ENCODE results near the gene RWDD4.
"Not testable (repeated sequence)": the region's sequence is repeated elsewhere in the genome, so short reads cannot be mapped to it uniquely, and the experiment has no call there.

RWDD4 gene

GRCh38 chr4:183636503-183636902, 22.5 kb downstream of the RWDD4 start:
- no peak for DNase-seq (ENCODE audit: low read depth, low spot score)

GRCh38 chr4:183635741-183636140, 23.2 kb downstream of the RWDD4 start:
- Histone ChIP-seq H3K27ac (ENCODE audit: low read length) (no peak overlapping the region), H3K27me3 (ENCODE audit: control insufficient read depth, insufficient read depth, low read length) (no peaks in the 10 kb centered on the region), H3K4me1 (ENCODE audit: control insufficient read depth, insufficient read depth, low read length) (peaks cover 1% of the 10 kb centered on the region; the same call in 1 of the 2 replicates), H3K9me3 (ENCODE audit: control insufficient read depth, insufficient read depth, low read length) (no peaks in the 10 kb centered on the region), H3K36me3 (ENCODE audit: control insufficient read depth, insufficient read depth, low read length) (no peaks in the 10 kb centered on the region), H3K4me3 (ENCODE audit: low read length) (no peak overlapping the region)
- no peak for DNase-seq (ENCODE audit: low read depth, low spot score)
- WGBS (ENCODE audit: insufficient coverage, insufficient read length), result 100% methylated on average over 2 of the region's 5 CpGs

More at GRCh38 chr4:183636503-183636902, 22.5 kb downstream of the RWDD4 start:
- no peak overlapping the region for H3K4me3 ChIP-seq (ENCODE audit: low read length)
- 100% methylated on average over 1 of the region's 8 CpGs for WGBS (ENCODE audit: insufficient coverage, insufficient read length)
- no peaks in the 10 kb centered on the region for H3K36me3 ChIP-seq (ENCODE audit: control insufficient read depth, insufficient read depth, low read length)
- no peaks in the 10 kb centered on the region for H3K27me3 ChIP-seq (ENCODE audit: control insufficient read depth, insufficient read depth, low read length)
- no peaks in the 10 kb centered on the region for H3K9me3 ChIP-seq (ENCODE audit: control insufficient read depth, insufficient read depth, low read length)
- no peak overlapping the region for H3K27ac ChIP-seq (ENCODE audit: low read length)
- H3K4me1 ChIP-seq (ENCODE audit: control insufficient read depth, insufficient read depth, low read length), result peaks cover 1% of the 10 kb centered on the region; the same call in 1 of the 2 replicates

- H3K4me1 ChIP-seq (ENCODE audit: control insufficient read depth, insufficient read depth, low read length), result peaks cover 1% of the 10 kb centered on the region; the same call in 1 of the 2 replicates
- peak; percentile 25 for DNase-seq (ENCODE audit: low read depth, low spot score)
- H3K36me3 ChIP-seq (ENCODE audit: control insufficient read depth, insufficient read depth, low read length), result no peaks in the 10 kb centered on the region
- no peaks in the 10 kb centered on the region for H3K27me3 ChIP-seq (ENCODE audit: control insufficient read depth, insufficient read depth, low read length)
- no peak overlapping the region for H3K27ac ChIP-seq (ENCODE audit: low read length)
- H3K9me3 ChIP-seq (ENCODE audit: control insufficient read depth, insufficient read depth, low read length), result no peaks in the 10 kb centered on the region
- WGBS (ENCODE audit: insufficient coverage, insufficient read length), result no CpG with 5 or more reads among the region's 10 CpGs
- no peak overlapping the region for H3K4me3 ChIP-seq (ENCODE audit: low read length)
Measured at GRCh38 chr4:183635321-183635720, 23.7 kb downstream of the RWDD4 start.

- Histone ChIP-seq H3K27ac (ENCODE audit: low read length) (no peak overlapping the region), H3K4me1 (ENCODE audit: control insufficient read depth, insufficient read depth, low read length) (peaks cover 1% of the 10 kb centered on the region; the same call in 1 of the 2 replicates), H3K27me3 (ENCODE audit: control insufficient read depth, insufficient read depth, low read length) (no peaks in the 10 kb centered on the region), H3K36me3 (ENCODE audit: control insufficient read depth, insufficient read depth, low read length) (no peaks in the 10 kb centered on the region), H3K4me3 (ENCODE audit: low read length) (no peak overlapping the region), H3K9me3 (ENCODE audit: control insufficient read depth, insufficient read depth, low read length) (no peaks in the 10 kb centered on the region)
- WGBS (ENCODE audit: insufficient coverage, insufficient read length), result no CpG with 5 or more reads among the region's 11 CpGs
- DNase-seq (ENCODE audit: low read depth, low spot score), result no peak
Measured at GRCh38 chr4:183633476-183634400, 25.2 kb downstream of the RWDD4 start.

GRCh38 chr4:183632689-183633088, 26.3 kb downstream of the RWDD4 start:
- WGBS (ENCODE audit: insufficient coverage, insufficient read length), result 100% methylated on average over 1 of the region's 12 CpGs
- Histone ChIP-seq H3K36me3 (ENCODE audit: control insufficient read depth, insufficient read depth, low read length) (no peaks in the 10 kb centered on the region), H3K27ac (ENCODE audit: low read length) (no peak overlapping the region), H3K4me1 (ENCODE audit: control insufficient read depth, insufficient read depth, low read length) (peaks cover 1% of the 10 kb centered on the region; the same call in 1 of the 2 replicates), H3K9me3 (ENCODE audit: control insufficient read depth, insufficient read depth, low read length) (no peaks in the 10 kb centered on the region), H3K27me3 (ENCODE audit: control insufficient read depth, insufficient read depth, low read length) (no peaks in the 10 kb centered on the region), H3K4me3 (ENCODE audit: low read length) (no peak overlapping the region)
- DNase-seq (ENCODE audit: low read depth, low spot score), result no peak

GRCh38 chr4:183631577-183632198, 27.3 kb downstream of the RWDD4 start:
- no peaks in the 10 kb centered on the region for H3K27me3 ChIP-seq (ENCODE audit: control insufficient read depth, insufficient read depth, low read length)
- 100% methylated on average over 3 of the region's 11 CpGs for WGBS (ENCODE audit: insufficient coverage, insufficient read length)

GRCh38 chr4:183627979-183628588, 30.9 kb downstream of the RWDD4 start:
- DNase-seq (ENCODE audit: low read depth, low spot score), result no peak
- no CpG with 5 or more reads among the region's 12 CpGs for WGBS (ENCODE audit: insufficient coverage, insufficient read length)
- no peaks in the 10 kb centered on the region for H3K4me1 ChIP-seq (ENCODE audit: control insufficient read depth, insufficient read depth, low read length)
- no peaks in the 10 kb centered on the region for H3K9me3 ChIP-seq (ENCODE audit: control insufficient read depth, insufficient read depth, low read length)
- no peak overlapping the region for H3K4me3 ChIP-seq (ENCODE audit: low read length)
- no peak overlapping the region for H3K27ac ChIP-seq (ENCODE audit: low read length)
- H3K36me3 ChIP-seq (ENCODE audit: control insufficient read depth, insufficient read depth, low read length), result no peaks in the 10 kb centered on the region
- no peaks in the 10 kb centered on the region for H3K27me3 ChIP-seq (ENCODE audit: control insufficient read depth, insufficient read depth, low read length)

More at GRCh38 chr4:183631577-183632198, 27.3 kb downstream of the RWDD4 start:
- no peak for DNase-seq (ENCODE audit: low read depth, low spot score)
- Histone ChIP-seq H3K27ac (ENCODE audit: low read length) (no peak overlapping the region), H3K4me1 (ENCODE audit: control insufficient read depth, insufficient read depth, low read length) (no peaks in the 10 kb centered on the region), H3K36me3 (ENCODE audit: control insufficient read depth, insufficient read depth, low read length) (no peaks in the 10 kb centered on the region), H3K9me3 (ENCODE audit: control insufficient read depth, insufficient read depth, low read length) (no peaks in the 10 kb centered on the region), H3K4me3 (ENCODE audit: low read length) (no peak overlapping the region)

GRCh38 chr4:183627286-183627685, 31.7 kb downstream of the RWDD4 start:
- WGBS (ENCODE audit: insufficient coverage, insufficient read length), result no CpG with 5 or more reads among the region's 5 CpGs
- not testable (repeated sequence) for H3K9me3 ChIP-seq (ENCODE audit: control insufficient read depth, insufficient read depth, low read length)

GRCh38 chr4:183626168-183626567, 32.8 kb downstream of the RWDD4 start:
- Histone ChIP-seq H3K9me3 (ENCODE audit: control insufficient read depth, insufficient read depth, low read length) (no peaks in the 10 kb centered on the region), H3K27me3 (ENCODE audit: control insufficient read depth, insufficient read depth, low read length) (no peaks in the 10 kb centered on the region), H3K36me3 (ENCODE audit: control insufficient read depth, insufficient read depth, low read length) (no peaks in the 10 kb centered on the region), H3K27ac (ENCODE audit: low read length) (no peak overlapping the region), H3K4me1 (ENCODE audit: control insufficient read depth, insufficient read depth, low read length) (no peaks in the 10 kb centered on the region), H3K4me3 (ENCODE audit: low read length) (no peak overlapping the region)
- no CpG with 5 or more reads among the region's 6 CpGs for WGBS (ENCODE audit: insufficient coverage, insufficient read length)
- DNase-seq (ENCODE audit: low read depth, low spot score), result no peak

More at GRCh38 chr4:183627286-183627685, 31.7 kb downstream of the RWDD4 start:
- H3K27ac ChIP-seq (ENCODE audit: low read length); H3K4me3 ChIP-seq (ENCODE audit: low read length); H3K4me1 ChIP-seq (ENCODE audit: control insufficient read depth, insufficient read depth, low read length); H3K36me3 ChIP-seq (ENCODE audit: control insufficient read depth, insufficient read depth, low read length); H3K27me3 ChIP-seq (ENCODE audit: control insufficient read depth, insufficient read depth, low read length); DNase-seq (ENCODE audit: low read depth, low spot score): not testable (repeated sequence)

- H3K9me3 ChIP-seq (ENCODE audit: control insufficient read depth, insufficient read depth, low read length), result no peaks in the 10 kb centered on the region
- no peak overlapping the region for H3K27ac ChIP-seq (ENCODE audit: low read length)
- H3K36me3 ChIP-seq (ENCODE audit: control insufficient read depth, insufficient read depth, low read length), result no peaks in the 10 kb centered on the region
- no peak overlapping the region for H3K4me3 ChIP-seq (ENCODE audit: low read length)
- no peak for DNase-seq (ENCODE audit: low read depth, low spot score)
- H3K27me3 ChIP-seq (ENCODE audit: control insufficient read depth, insufficient read depth, low read length), result no peaks in the 10 kb centered on the region
- no peaks in the 10 kb centered on the region for H3K4me1 ChIP-seq (ENCODE audit: control insufficient read depth, insufficient read depth, low read length)
- 100% methylated on average over 1 of the region's 6 CpGs for WGBS (ENCODE audit: insufficient coverage, insufficient read length)
Measured at GRCh38 chr4:183624548-183624947, 34.4 kb downstream of the RWDD4 start.
